ENCODE results near the gene CTSO. TPM values are rescaled to one million over a fixed set of nuclear protein-coding genes. Genes with fewer than 3 reads are reported as not detected.

Gene CTSO
- total RNA-seq, 1 experiment from 2014 or later, result 0.81 TPM

- no peak overlapping the region for H4K91ac ChIP-seq (ENCODE audit: insufficient read length, low read depth, low read length)
- no peak overlapping the region for H3K4ac ChIP-seq (ENCODE audit: low read depth, low read length)
- no peak overlapping the region for H2BK15ac ChIP-seq (ENCODE audit: low read depth, low read length)
- H4K5ac ChIP-seq (ENCODE audit: insufficient read length, low read depth, low read length), result no peak overlapping the region
- H3K9me3 ChIP-seq (ENCODE audit: control insufficient read depth, low read depth, low read length), result peaks cover 8% of the 10 kb centered on the region
- H3K79me2 ChIP-seq (ENCODE audit: insufficient read depth, low read length), result no peaks in the 10 kb centered on the region
- H3K4me1 ChIP-seq (ENCODE audit: insufficient read depth, low read length), result no peaks in the 10 kb centered on the region
- no peak overlapping the region for H2BK5ac ChIP-seq (ENCODE audit: insufficient read length, low read length)
- H2BK12ac ChIP-seq (ENCODE audit: insufficient read length, low read depth, low read length), result no peak overlapping the region
- no peak overlapping the region for H4K8ac ChIP-seq (replicated peaks; ENCODE audit: insufficient read length, low read depth, low read length)
- peak overlapping the region in 2 of 3 experiments; percentile 5 to 7; a peak in 1 of 7 replicates for H3K27ac Mint-ChIP-seq
- H2AFZ ChIP-seq (ENCODE audit: low read length), result no peak overlapping the region
- no peak overlapping the region for H3K27ac ChIP-seq (ENCODE audit: insufficient read length, low read depth, low read length)
- no peaks in the 10 kb centered on the region for H4K20me1 ChIP-seq (ENCODE audit: control insufficient read depth, insufficient read depth, insufficient read length)
- TF ChIP-seq CTCF (conservative IDR thresholded peaks at IDR 0.05), result no peak
- H3K56ac ChIP-seq (ENCODE audit: insufficient read length, low read depth, low read length), result no peak overlapping the region
- no peak overlapping the region for H3K9ac ChIP-seq (ENCODE audit: extremely low read depth, insufficient read length, low read length)
- H3K27me3 ChIP-seq (ENCODE audit: insufficient read depth, low read length), result no peaks in the 10 kb centered on the region
- H3K23ac ChIP-seq (ENCODE audit: insufficient read length, low read depth, low read length), result no peak overlapping the region
- no peak overlapping the region for H3K4me3 Mint-ChIP-seq
- peaks cover 7 to 12% (median 10%) of the 10 kb centered on the region in 3 experiments; a peak in 6 of 7 replicates for H3K36me3 Mint-ChIP-seq (ENCODE audit: insufficient read depth in 1 of 3, low read depth in 3 of 3)
- no CpG with 5 or more reads among the region's 6 CpGs for WGBS (ENCODE audit: extremely low coverage, insufficient read length, low lambda C conversion rate)
- no peak overlapping the region for H2BK120ac ChIP-seq (ENCODE audit: low read depth, low read length, poor library complexity, severe bottlenecking)
- H3K18ac ChIP-seq (ENCODE audit: insufficient read length, low read depth, low read length), result no peak overlapping the region
- H3K27me3 Mint-ChIP-seq (ENCODE audit: low read depth), result no peaks in the 10 kb centered on the region
- H3K4me2 ChIP-seq (ENCODE audit: insufficient read depth, insufficient read length, low read length), result no peak overlapping the region
- H3K4me1 Mint-ChIP-seq, result peaks cover 2 to 4% of the 10 kb centered on the region in 2 experiments; a peak in 2 of 4 replicates
- H2AK5ac ChIP-seq (ENCODE audit: insufficient read length, low read length), result no peak overlapping the region
- H3K9me3 Mint-ChIP-seq, result peaks cover 11 to 21% of the 10 kb centered on the region in 2 experiments
- H3K23me2 ChIP-seq (ENCODE audit: insufficient read length, low read depth, low read length, poor library complexity, severe bottlenecking), result no peaks in the 10 kb centered on the region
- H3K14ac ChIP-seq (ENCODE audit: insufficient read depth, low read length), result no peak overlapping the region
- no peak overlapping the region for H3T11ph ChIP-seq (ENCODE audit: low read length)
- H2BK20ac ChIP-seq (ENCODE audit: low read depth, low read length, poor library complexity, severe bottlenecking), result no peak overlapping the region
- H3K79me1 ChIP-seq (ENCODE audit: insufficient read depth, low read depth, low read length, poor library complexity, severe bottlenecking), result no peaks in the 10 kb centered on the region
- no peak for DNase-seq
Observed at GRCh38 chr4:155885666-155886065, 68.0 kb downstream of the CTSO start.

All from H9 (cell line).